Astrocyte of the cerebellum (primary cell): ENCODE data around the gene RANGRF.

ENCODE experiments used
- DNase-seq: peaks from one replicate; pipeline ENCODE4 v3.0.0-alpha.2; 2011; ENCODE audit warnings: low read depth
- H3K4me3 ChIP-seq: 2 replicates; pipeline ENCODE4 v1.5.1; 2011; ENCODE audit warnings: mild to moderate bottlenecking, low read depth, low read length, moderate library complexity
- CTCF ChIP-seq: IDR thresholded peaks from 2 replicates; pipeline ENCODE4 v1.5.1; 2012; ENCODE audit warnings: low read length, low read depth, moderate library complexity, mild to moderate bottlenecking; ENCODE audit errors: missing control alignments
- in situ Hi-C: cut with HindIII; loops from 2 replicates; pipeline ENCODE4 v1.10.0; 2017; ENCODE audit warnings: low sequenced_read_pairs

The RANGRF gene

GRCh38 chr17:8273884-8274444 is 14.5 kb upstream of the RANGRF start:
- DNase-seq: no peak
- in situ Hi-C loops: no loop called here
- TF ChIP-seq CTCF: no peak
- no peak overlapping the region for H3K4me3 ChIP-seq

- no peak for TF ChIP-seq CTCF
- DNase-seq: no peak
- in situ Hi-C loops: no loop called here
Observed at GRCh38 chr17:8274816-8275215, 13.7 kb upstream of the RANGRF start.

GRCh38 chr17:8275421-8276290 is 12.8 kb upstream of the RANGRF start:
- in situ Hi-C loops: no loop called here
- DNase-seq: no peak
- no peak for TF ChIP-seq CTCF
- H3K4me3 ChIP-seq: no peak overlapping the region

More at GRCh38 chr17:8274816-8275215, 13.7 kb upstream of the RANGRF start:
- no peak overlapping the region for H3K4me3 ChIP-seq

GRCh38 chr17:8277317-8277716 is 11.2 kb upstream of the RANGRF start:
- in situ Hi-C loops: no loop called here
- DNase-seq: no peak
- TF ChIP-seq CTCF: no peak
- no peak overlapping the region for H3K4me3 ChIP-seq

GRCh38 chr17:8282345-8282744 is 6.1 kb upstream of the RANGRF start:
- no peak overlapping the region for H3K4me3 ChIP-seq
- no peak for TF ChIP-seq CTCF
- in situ Hi-C loops: no loop called here
- no peak for DNase-seq

GRCh38 chr17:8283356-8283755 is 5.1 kb upstream of the RANGRF start:
- DNase-seq: no peak
- no peak for TF ChIP-seq CTCF
- in situ Hi-C loops: no loop called here
- no peak overlapping the region for H3K4me3 ChIP-seq
